WERI-Rb-1 (cell line): ENCODE data around the gene ZNF814.
"Not testable (repeated sequence)": the region's sequence is repeated elsewhere in the genome, so short reads cannot be mapped to it uniquely, and the experiment has no call there.

ENCODE experiments used
- DNase-seq: peaks from one replicate; pipeline ENCODE4 v3.0.0-alpha.2; 2020
- H3K27ac ChIP-seq: fragments of 250-450 bp; sonication (Bioruptor Pico); 2 replicates; pipeline ENCODE4 v1.5.1; 2020; ENCODE audit warnings: mild to moderate bottlenecking, moderate library complexity
- H3K27me3 ChIP-seq: fragments of 250-450 bp; sonication (Bioruptor Pico); 2 replicates; pipeline ENCODE4 v1.5.1; 2021; ENCODE audit warnings: mild to moderate bottlenecking, low read depth, moderate library complexity; ENCODE audit not compliant: insufficient read depth, severe bottlenecking
- H3K36me3 ChIP-seq: fragments of 250-450 bp; sonication (Bioruptor Pico); 2 replicates; pipeline ENCODE4 v1.5.1; 2020; ENCODE audit warnings: mild to moderate bottlenecking, moderate library complexity
- H3K4me3 ChIP-seq: 2 replicates; pipeline ENCODE4 v1.5.1; 2011; ENCODE audit warnings: low read depth, mild to moderate bottlenecking, control low read depth, low read length
- H3K9me3 ChIP-seq: fragments of 250-450 bp; sonication (Bioruptor Pico); 2 replicates; pipeline ENCODE4 v1.5.1; 2021; ENCODE audit warnings: mild to moderate bottlenecking, moderate library complexity; ENCODE audit not compliant: severe bottlenecking
- TF ChIP-seq, protein P1 (sequence below): IDR thresholded peaks from 2 replicates; pipeline ENCODE4 v1.5.1; 2011; ENCODE audit warnings: low read depth, mild to moderate bottlenecking, control low read depth, inconsistent platforms, low read length

ZNF814 gene

DNA sequence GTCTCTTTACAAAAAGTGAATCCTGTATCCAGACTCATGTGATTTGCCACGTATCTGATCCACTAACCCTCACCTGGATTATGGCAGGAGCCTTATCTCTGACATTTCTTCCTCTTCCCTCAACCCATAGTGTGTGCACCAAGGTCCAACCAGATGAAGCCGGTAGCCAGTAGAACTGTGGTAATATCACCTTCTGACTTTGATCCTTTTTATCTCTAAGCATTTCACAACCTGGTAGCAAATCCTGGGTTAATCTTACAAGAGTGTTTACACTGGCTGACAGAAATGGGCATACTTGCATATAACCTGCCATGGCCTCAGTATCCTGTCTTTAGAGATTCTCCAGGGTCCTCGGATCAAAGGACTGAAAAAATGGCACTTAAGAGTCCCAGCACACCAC is 25.7 kb upstream of the ZNF814 start:
- peaks cover 42% of the 10 kb centered on the region for H3K36me3 ChIP-seq
- H3K4me3 ChIP-seq, result no peak overlapping the region
- no peak for DNase-seq
- no peak overlapping the region for H3K27ac ChIP-seq
- TF ChIP-seq, protein P1, sequence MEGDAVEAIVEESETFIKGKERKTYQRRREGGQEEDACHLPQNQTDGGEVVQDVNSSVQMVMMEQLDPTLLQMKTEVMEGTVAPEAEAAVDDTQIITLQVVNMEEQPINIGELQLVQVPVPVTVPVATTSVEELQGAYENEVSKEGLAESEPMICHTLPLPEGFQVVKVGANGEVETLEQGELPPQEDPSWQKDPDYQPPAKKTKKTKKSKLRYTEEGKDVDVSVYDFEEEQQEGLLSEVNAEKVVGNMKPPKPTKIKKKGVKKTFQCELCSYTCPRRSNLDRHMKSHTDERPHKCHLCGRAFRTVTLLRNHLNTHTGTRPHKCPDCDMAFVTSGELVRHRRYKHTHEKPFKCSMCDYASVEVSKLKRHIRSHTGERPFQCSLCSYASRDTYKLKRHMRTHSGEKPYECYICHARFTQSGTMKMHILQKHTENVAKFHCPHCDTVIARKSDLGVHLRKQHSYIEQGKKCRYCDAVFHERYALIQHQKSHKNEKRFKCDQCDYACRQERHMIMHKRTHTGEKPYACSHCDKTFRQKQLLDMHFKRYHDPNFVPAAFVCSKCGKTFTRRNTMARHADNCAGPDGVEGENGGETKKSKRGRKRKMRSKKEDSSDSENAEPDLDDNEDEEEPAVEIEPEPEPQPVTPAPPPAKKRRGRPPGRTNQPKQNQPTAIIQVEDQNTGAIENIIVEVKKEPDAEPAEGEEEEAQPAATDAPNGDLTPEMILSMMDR, result no peak
- H3K9me3 ChIP-seq, result no peaks in the 10 kb centered on the region
- no peaks in the 10 kb centered on the region for H3K27me3 ChIP-seq

DNA sequence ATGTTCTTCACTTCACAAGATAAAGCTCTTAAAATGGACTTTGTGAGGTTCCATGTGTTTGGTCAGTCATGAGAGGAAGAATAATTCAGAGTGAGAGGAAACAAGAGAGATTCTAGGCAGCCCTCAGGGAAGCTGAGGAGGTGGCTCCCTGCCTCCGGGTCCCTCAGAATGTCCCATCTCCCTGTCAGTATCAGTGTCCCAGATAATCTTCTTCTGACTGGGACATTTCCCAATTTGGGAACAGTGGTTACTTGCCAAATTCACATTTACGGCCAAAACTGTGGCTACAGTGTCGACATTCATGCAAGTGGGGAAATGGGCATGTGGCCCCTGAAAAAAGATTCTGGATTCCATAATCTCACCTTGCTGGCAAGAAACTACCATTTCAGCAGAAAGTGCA is 18.6 kb upstream of the ZNF814 start:
- Histone ChIP-seq H3K4me3 (no peak overlapping the region), H3K36me3 (peaks cover 24% of the 10 kb centered on the region), H3K27ac (no peak overlapping the region), H3K27me3 (no peaks in the 10 kb centered on the region), H3K9me3 (no peaks in the 10 kb centered on the region)
- DNase-seq, result no peak
- TF ChIP-seq, protein P1, result no peak

DNA sequence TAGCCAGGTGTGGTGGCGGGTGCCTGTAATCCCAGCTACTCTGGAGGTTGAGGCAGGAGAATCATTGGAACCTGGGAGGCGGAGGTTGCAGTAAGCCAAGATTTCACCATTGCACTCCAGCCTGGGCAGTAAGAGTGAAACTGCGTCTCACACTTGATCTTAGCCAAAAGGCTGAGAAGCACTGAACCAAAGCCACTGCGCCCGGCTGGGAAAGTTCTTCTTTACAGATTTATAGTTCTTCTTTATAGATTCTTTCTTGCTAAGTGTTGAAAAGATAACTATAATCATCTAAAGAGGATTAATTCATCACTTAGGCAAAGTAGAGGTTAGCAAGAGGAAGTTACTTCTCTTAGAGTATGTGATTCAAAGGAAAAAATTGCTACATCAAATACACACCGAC is 16.4 kb upstream of the ZNF814 start:
- Histone ChIP-seq H3K36me3 (peaks cover 12% of the 10 kb centered on the region), H3K27ac (no peak overlapping the region), H3K27me3 (no peaks in the 10 kb centered on the region), H3K9me3 (no peaks in the 10 kb centered on the region), H3K4me3 (no peak overlapping the region)
- no peak for DNase-seq
- TF ChIP-seq, protein P1, result no peak

DNA sequence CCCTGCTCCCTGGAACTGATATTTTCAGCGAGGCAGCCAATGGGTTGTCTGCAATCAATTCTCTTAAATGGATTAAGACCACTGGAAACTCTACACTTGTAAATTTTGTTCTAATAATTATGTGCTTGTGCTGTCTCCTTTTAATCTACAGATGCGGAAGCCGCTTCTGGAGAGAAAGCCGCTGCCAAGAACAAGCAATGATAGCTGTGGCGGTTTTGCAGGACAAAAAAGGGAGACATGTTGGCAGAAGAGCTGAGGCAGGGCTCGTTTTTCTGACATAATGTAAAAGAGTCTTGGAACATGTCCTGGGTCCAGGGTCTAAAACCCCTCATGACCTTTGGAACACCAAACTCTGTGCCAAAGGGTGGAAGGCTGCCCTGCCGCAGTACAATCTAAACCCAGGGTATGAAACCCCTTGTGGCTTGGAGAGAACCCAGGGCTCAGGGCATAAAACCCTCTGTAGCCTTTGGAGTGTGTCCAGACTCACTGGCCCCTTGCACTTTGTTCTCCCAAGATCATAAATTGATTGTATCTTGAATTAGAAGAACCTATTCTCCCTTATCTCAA is 14.9 kb upstream of the ZNF814 start:
- DNase-seq, result no peak
- Histone ChIP-seq H3K27ac (no peak overlapping the region), H3K9me3 (no peaks in the 10 kb centered on the region), H3K36me3 (peaks cover 10% of the 10 kb centered on the region), H3K27me3 (no peaks in the 10 kb centered on the region), H3K4me3 (no peak overlapping the region)
- TF ChIP-seq, protein P1, result no peak

DNA sequence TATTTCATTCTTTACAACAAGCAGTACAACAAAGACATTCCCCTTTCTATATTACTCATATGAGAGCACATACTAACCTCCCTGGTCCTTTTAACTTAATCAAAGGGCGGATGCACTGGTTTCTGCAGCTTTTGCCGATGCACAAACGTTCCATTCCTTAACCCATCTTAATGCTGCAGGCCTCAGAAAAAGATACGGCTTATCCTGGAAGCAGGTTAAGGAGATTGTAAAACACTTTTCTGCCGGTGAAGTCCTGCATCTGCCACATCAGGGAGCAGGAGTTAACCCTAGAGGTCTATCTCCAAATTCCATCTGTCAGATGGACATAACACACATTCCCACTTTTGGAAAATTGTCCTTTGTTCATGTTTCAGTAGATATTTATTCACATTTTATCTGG is 11.5 kb upstream of the ZNF814 start:
- H3K4me3 ChIP-seq, result no peak overlapping the region
- TF ChIP-seq, protein P1, result no peak
- H3K27ac ChIP-seq, result no peak overlapping the region
- H3K36me3 ChIP-seq, result no peaks in the 10 kb centered on the region
- H3K27me3 ChIP-seq, result no peaks in the 10 kb centered on the region
- H3K9me3 ChIP-seq, result no peaks in the 10 kb centered on the region
- DNase-seq, result no peak

DNA sequence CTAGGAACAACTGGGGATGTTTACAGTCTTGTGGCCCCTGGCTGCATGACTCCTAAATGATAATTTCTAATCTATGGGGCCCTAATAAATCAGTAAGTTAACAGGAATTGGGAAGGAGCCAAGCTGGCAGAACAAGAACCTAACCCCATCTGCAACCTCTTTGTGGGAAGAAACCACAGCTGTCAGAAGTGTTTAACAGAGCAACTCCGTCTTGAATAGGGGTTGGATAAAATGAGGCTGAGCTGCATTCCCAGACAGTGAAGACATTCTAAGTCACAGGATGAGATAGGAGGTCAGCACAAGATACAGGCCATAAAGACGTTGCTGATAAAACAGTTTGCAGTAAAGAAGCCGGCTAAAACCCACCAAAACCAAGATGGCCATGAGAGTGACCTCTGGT is 1.9 kb upstream of the ZNF814 start:
- not testable (repeated sequence) for DNase-seq, H3K27me3 ChIP-seq, H3K9me3 ChIP-seq, H3K27ac ChIP-seq, H3K4me3 ChIP-seq
- H3K36me3 ChIP-seq, result peaks cover 15% of the 10 kb centered on the region
